Testis (tissue), 3 donors: Measurements from ENCODE around the gene TIAM1. TPM values are rescaled to one million over a fixed set of nuclear protein-coding genes. Genes with fewer than 3 reads are reported as not detected.

Experiments
- DNase-seq: peaks from one replicate; pipeline ENCODE4 v3.0.0-alpha.2; 2019
- H3K27ac ChIP-seq, 2 donors: fragments of 200-600 bp; sonication (generic); one replicate each; pipeline ENCODE4 v1.5.1; 2019
- H3K27me3 ChIP-seq: fragments of 200-600 bp; sonication (generic); one replicate; pipeline ENCODE4 v1.5.1; 2019
- H3K36me3 ChIP-seq: fragments of 200-600 bp; sonication (generic); one replicate; pipeline ENCODE4 v1.5.1; 2017; ENCODE audit warnings: low read depth; ENCODE audit errors: missing control alignments
- H3K4me1 ChIP-seq: fragments of 200-600 bp; sonication (generic); one replicate; pipeline ENCODE4 v1.5.1; 2019
- H3K4me3 ChIP-seq, 2 donors: fragments of 200-600 bp; sonication (generic); one replicate each; pipeline ENCODE4 v1.5.1; 2017 to 2019
- H3K9me3 ChIP-seq: fragments of 200-600 bp; sonication (generic); one replicate; pipeline ENCODE4 v1.5.1; 2017
- CTCF ChIP-seq, 3 experiments: fragments of 450-650 bp in 2 of 3; fragments of 200-600 bp in 1 of 3; sonication (generic) in 1 of 3; IDR thresholded peaks; one replicate each; pipeline ENCODE4 v1.5.1; 2016 to 2019; ENCODE audit warnings: antibody characterized with exemption in 3 of 3, mild to moderate bottlenecking in 2 of 3, moderate library complexity in 1 of 3
- POLR2A ChIP-seq: fragments of 450-650 bp; IDR thresholded peaks from one replicate; pipeline ENCODE4 v1.6.1; 2017; ENCODE audit warnings: antibody characterized with exemption, mild to moderate bottlenecking, moderate library complexity
- WGBS, 2 donors: methylation state at CpG; one replicate each; pipeline ENCODE4 v1.1.5; 2018; 5-methylcytosine and 5-hydroxymethylcytosine counted together
- intact Hi-C: fragments of 100-400 bp; cut with DNase I; formaldehyde crosslinking; loops from one replicate; pipeline ENCODE4 v1.15.1; 2023; ENCODE audit warnings: low total_unique reads
- polyA plus RNA-seq: library from polyadenylated mRNA; stranded (reverse); fragments of 350-450 nt; fragmentation: Illumina TruSeq; extraction: RNeasy Lipid Tissue Mini Kit (QIAGEN cat#74804); gene quantifications from one replicate; pipeline ENCODE4 v1.2.3, GENCODE V29; 2014; ENCODE audit warnings: low read depth, low replicate concordance; ENCODE audit not compliant: insufficient read depth
- total RNA-seq, 2 donors: library from RNA; depleted of rRNA; stranded (reverse); fragments of >200 nt; gene quantifications; one replicate each; pipeline ENCODE4 v1.2.3, GENCODE V29; 2016

Gene TIAM1
- total and polyA plus RNA-seq, 3 donors from 2014 or later = 21.3 to 51.6 (median 34.6) TPM

GRCh38 chr21:31253684-31254083 lies 90.4 kb downstream of the TIAM1 start:
- Histone ChIP-seq H3K27me3 (no peaks in the 10 kb centered on the region), H3K9me3 (no peaks in the 10 kb centered on the region), H3K4me1 (peaks cover 6% of the 10 kb centered on the region), H3K27ac (no peak overlapping the region), H3K36me3 (no peaks in the 10 kb centered on the region), H3K4me3 (no peak overlapping the region)
- intact Hi-C loops = no loop called here
- 65 to 69% methylated on average over 3 of the region's 3 CpGs for WGBS, 2 donors
- no peak for DNase-seq
- TF ChIP-seq CTCF (IDR thresholded peaks at IDR 0.05) (no peak), POLR2A (no peak)

GRCh38 chr21:31252611-31253010 lies 91.5 kb downstream of the TIAM1 start:
- intact Hi-C loops = no loop called here
- TF ChIP-seq CTCF (IDR thresholded peaks at IDR 0.05) = no peak
- TF ChIP-seq POLR2A = no peak
- H3K36me3 ChIP-seq = no peaks in the 10 kb centered on the region
- WGBS, 2 donors = 43 to 46% methylated on average over 6 of the region's 6 CpGs
- H3K4me3 ChIP-seq = no peak overlapping the region
- no peaks in the 10 kb centered on the region for H3K27me3 ChIP-seq
- H3K27ac ChIP-seq = no peak overlapping the region
- peaks cover 6% of the 10 kb centered on the region for H3K4me1 ChIP-seq
- no peaks in the 10 kb centered on the region for H3K9me3 ChIP-seq
- DNase-seq = peak; percentile 19

GRCh38 chr21:31252091-31252490 lies 92.0 kb downstream of the TIAM1 start:
- H3K27ac ChIP-seq = no peak overlapping the region
- 20 to 79% methylated on average over 5 to 14 of the region's 14 CpGs for WGBS, 2 donors
- DNase-seq = no peak
- H3K36me3 ChIP-seq = no peaks in the 10 kb centered on the region
- H3K9me3 ChIP-seq = no peaks in the 10 kb centered on the region
- no peak overlapping the region for H3K4me3 ChIP-seq
- H3K27me3 ChIP-seq = no peaks in the 10 kb centered on the region
- intact Hi-C loops = no loop called here
- H3K4me1 ChIP-seq = peaks cover 6% of the 10 kb centered on the region
- TF ChIP-seq POLR2A (no peak), CTCF (IDR thresholded peaks at IDR 0.05) (no peak)

GRCh38 chr21:31251686-31252085 lies 92.4 kb downstream of the TIAM1 start:
- DNase-seq = no peak
- no peaks in the 10 kb centered on the region for H3K36me3 ChIP-seq
- WGBS, 2 donors = 73 to 80% methylated on average over 9 to 28 of the region's 28 CpGs
- H3K4me3 ChIP-seq = no peak overlapping the region
- H3K27me3 ChIP-seq = no peaks in the 10 kb centered on the region
- intact Hi-C loops = no loop called here
- no peak overlapping the region for H3K27ac ChIP-seq
- peaks cover 6% of the 10 kb centered on the region for H3K4me1 ChIP-seq
- no peaks in the 10 kb centered on the region for H3K9me3 ChIP-seq
- no peak for TF ChIP-seq CTCF (IDR thresholded peaks at IDR 0.05)
- no peak for TF ChIP-seq POLR2A

GRCh38 chr21:31248598-31248997 lies 95.5 kb downstream of the TIAM1 start:
- H3K9me3 ChIP-seq = no peaks in the 10 kb centered on the region
- no peak overlapping the region for H3K27ac ChIP-seq
- intact Hi-C loops = no loop called here
- H3K4me3 ChIP-seq = no peak overlapping the region
- no peaks in the 10 kb centered on the region for H3K36me3 ChIP-seq
- 85 to 88% methylated on average over 2 of the region's 2 CpGs for WGBS, 2 donors
- H3K27me3 ChIP-seq = no peaks in the 10 kb centered on the region
- peaks cover 6% of the 10 kb centered on the region for H3K4me1 ChIP-seq
- DNase-seq = no peak
- TF ChIP-seq CTCF (IDR thresholded peaks at IDR 0.05) = no peak
